Mesenteric fat pad (tissue), 1 donor: Measurements from ENCODE around the gene SRPRA. TPM values are rescaled to one million over a fixed set of nuclear protein-coding genes. Genes with fewer than 3 reads are reported as not detected.
"Not testable (repeated sequence)": the region's sequence is repeated elsewhere in the genome, so short reads cannot be mapped to it uniquely, and the experiment has no call there.

ENCODE experiments used
- DNase-seq: peaks from one replicate; pipeline ENCODE4 v3.0.0-alpha.2; 2020; ENCODE audit warnings: low spot score
- total RNA-seq: library from RNA; stranded (reverse); fragmentation: NEBNext Ultra II Directional; extraction: Animal tissue kit (Norgen Biotek cat#: 25700); gene quantifications from one replicate; pipeline ENCODE4 v1.2.1, GENCODE V29; 2021
- donor health status: DM: yes; HTN: yes; CAD: no.

The SRPRA gene
- total RNA-seq, 1 donor from 2014 or later, result 121 TPM

- no peak for DNase-seq
Measured at GRCh38 chr11:126284829-126285228, 16.1 kb upstream of the SRPRA start.

- no peak for DNase-seq
Measured at GRCh38 chr11:126282736-126283591, 14.3 kb upstream of the SRPRA start, which contains the start of gene TIRAP. Gene TIRAP (plus strand): TSS chr11:126283093. CDS start chr11:126290895, 7,802 bp downstream.

GRCh38 chr11:126282361-126282735 is 13.7 kb upstream of the SRPRA start:
- DNase-seq, result no peak

DNA sequence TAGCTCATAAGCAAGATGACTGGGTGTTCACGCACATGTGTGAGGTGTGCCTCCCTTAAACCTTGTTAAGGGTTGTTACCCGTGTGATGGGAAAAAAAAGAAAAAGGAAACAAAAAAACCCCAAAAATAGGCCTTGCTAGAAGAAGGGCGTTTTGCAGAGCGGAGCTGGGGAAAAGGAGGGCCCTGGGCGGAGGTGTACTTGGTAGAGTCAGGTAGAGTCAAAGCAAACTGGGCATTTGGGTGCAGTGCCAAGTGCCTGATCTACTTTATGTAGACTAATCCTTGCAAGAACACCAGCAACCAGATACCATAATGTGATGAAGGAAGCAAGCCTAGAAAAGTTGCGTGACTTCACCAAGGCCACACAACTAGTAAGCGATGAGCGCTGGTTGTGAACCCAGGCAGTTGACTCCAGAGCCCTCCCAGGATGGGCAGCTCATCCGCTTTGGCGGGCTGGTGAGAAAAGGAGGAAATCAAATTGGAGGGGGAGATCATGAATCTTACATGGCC is 13.0 kb upstream of the SRPRA start:
- DNase-seq, result peak; percentile 65

DNA sequence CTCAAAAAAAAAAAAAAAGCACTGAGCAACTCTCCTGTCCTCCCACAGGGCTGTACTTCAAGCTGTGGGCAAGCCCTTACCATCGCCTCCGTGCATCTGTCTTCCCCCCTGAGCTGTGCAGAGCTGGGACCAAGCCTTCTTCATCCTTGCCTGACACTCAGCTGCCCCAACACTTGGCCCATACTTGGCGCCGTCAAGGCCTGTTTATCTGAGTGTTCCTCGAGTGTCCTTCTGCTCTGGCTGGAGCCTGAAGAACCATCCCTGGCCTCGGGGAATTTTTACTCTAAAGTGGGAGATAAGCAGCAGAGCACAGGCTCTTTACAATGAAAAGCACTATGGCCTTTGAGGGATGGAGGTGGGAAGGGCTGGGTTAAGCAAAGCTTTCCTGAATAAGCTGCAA is 12.6 kb upstream of the SRPRA start:
- peak; percentile 51 for DNase-seq

GRCh38 chr11:126280595-126280994 is 11.9 kb upstream of the SRPRA start:
- DNase-seq, result peak; percentile 49

- peak; percentile 45 for DNase-seq
Measured at GRCh38 chr11:126279191-126279590, 10.5 kb upstream of the SRPRA start.

DNA sequence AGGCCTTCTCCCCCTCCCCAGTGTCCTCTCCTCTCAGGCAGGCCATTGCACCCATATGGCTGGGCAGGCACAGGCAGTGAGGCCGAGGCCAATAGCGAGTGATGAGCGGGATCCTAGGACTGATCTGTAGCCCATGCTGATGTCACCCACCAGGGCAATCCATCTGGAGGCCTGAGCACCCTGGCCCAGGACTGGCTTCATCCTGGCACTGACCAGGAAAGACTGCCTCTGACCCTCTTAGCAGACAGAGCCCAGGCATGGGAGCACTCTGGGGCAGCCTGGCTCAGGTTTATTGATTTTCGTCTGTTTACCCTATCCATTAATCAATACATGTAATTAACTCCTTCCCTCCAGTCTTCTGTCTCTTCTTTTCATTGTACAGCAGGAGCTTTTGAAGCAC is 9.1 kb upstream of the SRPRA start:
- peak; percentile 84 for DNase-seq

GRCh38 chr11:126277322-126277721 is 8.6 kb upstream of the SRPRA start:
- DNase-seq, result peak; percentile 87

DNA sequence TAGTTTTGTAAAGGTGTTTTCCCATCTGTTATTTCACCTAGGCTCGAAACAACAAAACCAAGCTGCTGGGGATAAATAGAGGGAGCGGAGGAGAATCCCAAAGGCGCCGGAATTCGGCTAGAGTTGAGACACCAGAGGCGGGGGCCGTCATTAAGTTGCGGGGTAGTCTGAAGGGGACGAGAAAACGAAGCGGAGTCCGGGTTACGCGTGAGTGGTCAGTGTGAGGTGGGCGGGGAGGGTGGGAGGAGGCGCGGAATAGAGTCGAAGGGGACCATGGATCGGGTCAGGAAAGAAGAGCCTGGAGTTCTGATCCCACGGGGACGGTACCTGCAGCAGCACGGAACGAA is 361 bp downstream of the SRPRA start:
- DNase-seq, result no peak

DNA sequence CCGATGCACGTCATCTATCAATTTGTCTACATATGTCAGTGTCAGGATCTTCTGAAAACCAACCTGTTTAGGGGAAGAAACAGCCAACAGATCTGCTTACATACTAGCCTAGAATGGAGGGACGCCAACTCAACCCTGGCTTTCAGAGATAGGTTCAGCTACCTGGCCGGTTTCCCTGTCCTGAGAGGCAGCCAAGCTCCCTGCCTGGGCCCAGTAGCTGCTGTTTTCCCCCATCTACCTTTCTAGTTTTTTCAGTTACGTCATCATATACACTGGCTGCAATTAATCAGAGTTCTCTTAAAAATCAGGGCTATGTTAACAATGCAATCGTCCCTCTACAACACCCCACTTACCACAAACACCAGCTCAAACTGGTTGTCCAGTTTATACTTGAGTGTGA is 1.0 kb downstream of the SRPRA start:
- DNase-seq, result no peak

- no peak for DNase-seq
Measured at GRCh38 chr11:126265811-126266210, 2.9 kb downstream of the SRPRA start.

- no peak for DNase-seq
Measured at GRCh38 chr11:126263489-126263888, 5.2 kb downstream of the SRPRA start.

GRCh38 chr11:126262216-126262615 is 6.5 kb downstream of the SRPRA start:
- DNase-seq, result no peak

- DNase-seq, result no peak
Measured at GRCh38 chr11:126257764-126258163, 10.9 kb downstream of the SRPRA start.

- no peak for DNase-seq
Measured at GRCh38 chr11:126257144-126257543, 11.6 kb downstream of the SRPRA start.

DNA sequence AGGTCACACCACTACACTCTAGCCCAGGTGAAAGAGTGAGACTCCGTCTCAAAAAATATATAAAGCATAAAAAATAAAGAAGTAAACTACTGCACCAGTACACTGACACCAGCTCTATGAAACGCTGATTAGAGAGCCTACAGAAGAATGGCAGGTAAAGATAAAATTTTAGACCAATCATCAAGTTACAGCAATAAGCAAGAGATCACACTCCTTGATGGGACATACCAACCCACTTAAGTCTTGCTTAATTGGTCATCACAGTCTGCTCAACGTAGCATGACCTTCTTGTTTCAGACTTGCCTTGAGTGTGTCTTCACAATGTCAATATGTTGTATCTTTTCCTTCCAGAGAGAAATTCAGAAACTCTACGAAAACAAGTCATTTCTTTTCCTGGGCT is 12.5 kb downstream of the SRPRA start:
- DNase-seq, result no peak

- not testable (repeated sequence) for DNase-seq
Measured at GRCh38 chr11:126255507-126255906, 13.2 kb downstream of the SRPRA start.

- no peak for DNase-seq
Measured at GRCh38 chr11:126254819-126255218, 13.9 kb downstream of the SRPRA start.

- no peak for DNase-seq
Measured at GRCh38 chr11:126253265-126253664, 15.4 kb downstream of the SRPRA start.

DNA sequence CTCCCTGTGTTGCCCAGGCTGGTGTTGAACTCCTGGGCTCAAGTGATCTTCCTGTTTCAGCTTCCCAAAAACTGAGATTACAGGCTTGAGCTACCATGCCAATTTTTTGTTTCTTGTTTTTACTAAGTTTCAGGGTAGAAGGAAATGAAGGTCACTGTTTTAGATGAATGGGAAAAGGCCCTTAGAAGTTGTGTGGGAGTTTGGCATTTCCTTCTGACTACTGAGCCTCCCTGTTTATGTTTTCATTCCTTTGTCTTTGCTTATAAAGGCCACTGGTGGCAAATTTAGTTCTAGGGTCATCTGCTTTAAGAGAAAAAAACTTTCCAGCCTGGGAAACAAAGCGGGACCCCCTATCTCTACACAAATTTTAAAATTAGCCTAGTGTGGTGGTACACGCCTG is 22.1 kb downstream of the SRPRA start:
- no peak for DNase-seq

- no peak for DNase-seq
Measured at GRCh38 chr11:126233391-126233790, 35.3 kb downstream of the SRPRA start.

GRCh38 chr11:126232683-126233082 is 36.0 kb downstream of the SRPRA start:
- DNase-seq, result no peak
